Measurements from ENCODE around the gene TAP1.
"Not testable (repeated sequence)": the region's sequence is repeated elsewhere in the genome, so short reads cannot be mapped to it uniquely, and the experiment has no call there.

The TAP1 gene

GRCh38 chr6:32840604-32841246 is 12.8 kb downstream of the TAP1 start:
- no peak for DNase-seq (ENCODE audit: low spot score)

GRCh38 chr6:32839356-32839755 is 14.1 kb downstream of the TAP1 start:
- DNase-seq (ENCODE audit: low spot score): no peak

GRCh38 chr6:32838114-32838958 is 15.2 kb downstream of the TAP1 start, which contains the start of gene TAP2:
Gene TAP2 (minus strand): TSS chr6:32838739. CDS start chr6:32838233, 506 bp downstream.
- DNase-seq (ENCODE audit: low spot score): peak; percentile 96

- DNase-seq (ENCODE audit: low spot score): no peak
Observed at GRCh38 chr6:32837651-32838113, 15.8 kb downstream of the TAP1 start.

GRCh38 chr6:32836873-32837272 is 16.6 kb downstream of the TAP1 start:
- no peak for DNase-seq (ENCODE audit: low spot score)

- DNase-seq (ENCODE audit: low spot score): no peak
Observed at GRCh38 chr6:32835167-32835893, 18.2 kb downstream of the TAP1 start.

GRCh38 chr6:32833664-32834063 is 19.8 kb downstream of the TAP1 start:
- no peak for DNase-seq (ENCODE audit: low spot score)

- DNase-seq (ENCODE audit: low spot score): no peak
Observed at GRCh38 chr6:32832535-32832934, 21.0 kb downstream of the TAP1 start.

- no peak for DNase-seq (ENCODE audit: low spot score)
Observed at GRCh38 chr6:32830936-32831335, 22.6 kb downstream of the TAP1 start.

- no peak for DNase-seq (ENCODE audit: low spot score)
Observed at GRCh38 chr6:32830017-32830416, 23.5 kb downstream of the TAP1 start.

- DNase-seq (ENCODE audit: low spot score): no peak
Observed at GRCh38 chr6:32829495-32829894, 24.0 kb downstream of the TAP1 start.

GRCh38 chr6:32827025-32827424 is 26.5 kb downstream of the TAP1 start:
- no peak for DNase-seq (ENCODE audit: low spot score)

GRCh38 chr6:32825966-32826365 is 27.5 kb downstream of the TAP1 start:
- no peak for DNase-seq (ENCODE audit: low spot score)

- DNase-seq (ENCODE audit: low spot score): no peak
Observed at GRCh38 chr6:32819729-32820128, 33.8 kb downstream of the TAP1 start.

- DNase-seq (ENCODE audit: low spot score): no peak
Observed at GRCh38 chr6:32818867-32819266, 34.6 kb downstream of the TAP1 start.

GRCh38 chr6:32816746-32817204 is 36.7 kb downstream of the TAP1 start, which contains the start of gene HLA-DOB:
Gene HLA-DOB (minus strand): TSS chr6:32817002. CDS start chr6:32816951, 51 bp downstream.
- DNase-seq (ENCODE audit: low spot score): no peak

GRCh38 chr6:32815996-32816395 is 37.5 kb downstream of the TAP1 start:
- DNase-seq (ENCODE audit: low spot score): no peak

GRCh38 chr6:32815115-32815514 is 38.4 kb downstream of the TAP1 start:
- DNase-seq (ENCODE audit: low spot score): no peak

- no peak for DNase-seq (ENCODE audit: low spot score)
Observed at GRCh38 chr6:32814145-32814544, 39.4 kb downstream of the TAP1 start.

GRCh38 chr6:32809171-32809570 is 44.3 kb downstream of the TAP1 start:
- DNase-seq (ENCODE audit: low spot score): no peak

- no peak for DNase-seq (ENCODE audit: low spot score)
Observed at GRCh38 chr6:32807020-32807580, 46.4 kb downstream of the TAP1 start.

GRCh38 chr6:32805404-32805803 is 48.1 kb downstream of the TAP1 start:
- not testable (repeated sequence) for DNase-seq (ENCODE audit: low spot score)

Measured in CD4-positive, alpha-beta T cell treated with Interleukin-6 at 100 ng/mL for 8 hours (primary cell).